ENCODE data around the gene PLXNA4. TPM values are rescaled to one million over a fixed set of nuclear protein-coding genes. Genes with fewer than 3 reads are reported as not detected.

PLXNA4 gene
- total and polyA plus RNA-seq, 4 donors: 0.04 to 1.1 (median 0.41) TPM

- H3K4me3 ChIP-seq (ENCODE audit: low read depth in 1 of 3, low read length in 3 of 3): no peak overlapping the region
- no peak for DNase-seq (ENCODE audit: low spot score)
- peaks cover 2 to 12% (median 7%) of the 10 kb centered on the region in 4 donors for H3K9me3 ChIP-seq (ENCODE audit: control insufficient read depth in 4 of 4, low read length in 3 of 4)
- H3K36me3 ChIP-seq (ENCODE audit: control insufficient read depth in 4 of 4, insufficient read depth in 3 of 4, low read depth in 1 of 4, low read length in 3 of 4): no peaks in the 10 kb centered on the region
- no peak overlapping the region for H3K27ac ChIP-seq (ENCODE audit: low read depth in 1 of 2, low read length in 2 of 2)
- 74% methylated on average over 4 of the region's 4 CpGs for WGBS
- H3K27me3 ChIP-seq (ENCODE audit: control insufficient read depth in 4 of 4, insufficient read depth in 4 of 4, low read length in 3 of 4): peaks cover 0 to 5% (median 0%) of the 10 kb centered on the region in 4 donors
- no peak for TF ChIP-seq YY1 (IDR thresholded peaks at IDR 0.05)
- TF ChIP-seq EGR1 (IDR thresholded peaks at IDR 0.05; ENCODE audit: low read depth in 2 of 2): no peak
- H3K9ac ChIP-seq (ENCODE audit: low read depth in 1 of 2, low read length in 2 of 2): no peak overlapping the region
- H3K4me1 ChIP-seq (ENCODE audit: control insufficient read depth in 4 of 4, insufficient read depth in 4 of 4, low read length in 3 of 4): no peaks in the 10 kb centered on the region
Measured at GRCh38 chr7:132554446-132554845, 21.8 kb downstream of the PLXNA4 start.

- 69% methylated on average over 3 of the region's 3 CpGs for WGBS
- Histone ChIP-seq H3K9ac (ENCODE audit: low read depth in 1 of 2, low read length in 2 of 2) (no peak overlapping the region), H3K36me3 (ENCODE audit: control insufficient read depth in 4 of 4, insufficient read depth in 3 of 4, low read depth in 1 of 4, low read length in 3 of 4) (no peaks in the 10 kb centered on the region), H3K27ac (ENCODE audit: low read depth in 1 of 2, low read length in 2 of 2) (no peak overlapping the region), H3K9me3 (ENCODE audit: control insufficient read depth in 4 of 4, low read length in 3 of 4) (peaks cover 2 to 12% (median 7%) of the 10 kb centered on the region in 4 donors), H3K4me1 (ENCODE audit: control insufficient read depth in 4 of 4, insufficient read depth in 4 of 4, low read length in 3 of 4) (no peaks in the 10 kb centered on the region), H3K27me3 (ENCODE audit: control insufficient read depth in 4 of 4, insufficient read depth in 4 of 4, low read length in 3 of 4) (peaks cover 0 to 5% (median 0%) of the 10 kb centered on the region in 4 donors), H3K4me3 (ENCODE audit: low read depth in 1 of 3, low read length in 3 of 3) (no peak overlapping the region)
- no peak for DNase-seq (ENCODE audit: low spot score)
- TF ChIP-seq CTCF (IDR thresholded peaks at IDR 0.05; ENCODE audit: low read depth, low read length, missing input control) (no peak), REST (IDR thresholded peaks at IDR 0.05) (no peak), YY1 (IDR thresholded peaks at IDR 0.05) (no peak), HNF4A (conservative IDR thresholded peaks at IDR 0.05) (no peak), NR2F2 (IDR thresholded peaks at IDR 0.05) (peak; percentile 19)
Measured at GRCh38 chr7:132553031-132553430, 23.2 kb downstream of the PLXNA4 start.

GRCh38 chr7:132551886-132552285 lies 24.4 kb downstream of the PLXNA4 start:
- H3K27ac ChIP-seq (ENCODE audit: low read depth in 1 of 2, low read length in 2 of 2): no peak overlapping the region
- no peaks in the 10 kb centered on the region for H3K36me3 ChIP-seq (ENCODE audit: control insufficient read depth in 4 of 4, insufficient read depth in 3 of 4, low read depth in 1 of 4, low read length in 3 of 4)
- H3K4me3 ChIP-seq (ENCODE audit: low read depth in 1 of 3, low read length in 3 of 3): no peak overlapping the region
- no peaks in the 10 kb centered on the region for H3K4me1 ChIP-seq (ENCODE audit: control insufficient read depth in 4 of 4, insufficient read depth in 4 of 4, low read length in 3 of 4)
- TF ChIP-seq HNF4G (IDR thresholded peaks at IDR 0.05): no peak
- no peak for TF ChIP-seq REST (IDR thresholded peaks at IDR 0.05)
- TF ChIP-seq ATF3 (IDR thresholded peaks at IDR 0.05): no peak
- 67% methylated on average over 3 of the region's 3 CpGs for WGBS
- DNase-seq (ENCODE audit: low spot score): no peak
- H3K9me3 ChIP-seq (ENCODE audit: control insufficient read depth in 4 of 4, low read length in 3 of 4): peaks cover 2 to 12% (median 7%) of the 10 kb centered on the region in 4 donors
- no peak overlapping the region for H3K9ac ChIP-seq (ENCODE audit: low read depth in 1 of 2, low read length in 2 of 2)
- H3K27me3 ChIP-seq (ENCODE audit: control insufficient read depth in 4 of 4, insufficient read depth in 4 of 4, low read length in 3 of 4): peaks cover 0 to 5% (median 0%) of the 10 kb centered on the region in 4 donors
